ENCODE results near the gene NRARP. TPM values are rescaled to one million over a fixed set of nuclear protein-coding genes. Genes with fewer than 3 reads are reported as not detected.

NRARP gene
- total RNA-seq, 2 experiments from 2014 or later: 5.0 to 5.3 TPM

GRCh38 chr9:137307255-137308056 is 5.4 kb upstream of the NRARP start:
- H3K4me1 Mint-ChIP-seq: peaks cover 11% of the 10 kb centered on the region
- H3K27me3 Mint-ChIP-seq: no peaks in the 10 kb centered on the region
- no peak overlapping the region for H3K4me3 Mint-ChIP-seq
- H3K9me3 Mint-ChIP-seq: no peaks in the 10 kb centered on the region
- no peaks in the 10 kb centered on the region for H3K36me3 Mint-ChIP-seq
- DNase-seq: no peak
- no peak overlapping the region for H3K27ac Mint-ChIP-seq

- no peak for DNase-seq
- no peak overlapping the region for H3K27ac Mint-ChIP-seq
- H3K36me3 Mint-ChIP-seq: no peaks in the 10 kb centered on the region
- H3K4me3 Mint-ChIP-seq: no peak overlapping the region
- H3K4me1 Mint-ChIP-seq: peaks cover 11% of the 10 kb centered on the region
- no peaks in the 10 kb centered on the region for H3K27me3 Mint-ChIP-seq
- no peaks in the 10 kb centered on the region for H3K9me3 Mint-ChIP-seq
Measured at GRCh38 chr9:137306850-137307254, 4.8 kb upstream of the NRARP start.

GRCh38 chr9:137306066-137306849 is 4.2 kb upstream of the NRARP start:
- H3K9me3 Mint-ChIP-seq: no peaks in the 10 kb centered on the region
- no peak overlapping the region for H3K4me3 Mint-ChIP-seq
- no peak for DNase-seq
- H3K27me3 Mint-ChIP-seq: no peaks in the 10 kb centered on the region
- no peak overlapping the region for H3K27ac Mint-ChIP-seq
- H3K4me1 Mint-ChIP-seq: peaks cover 11% of the 10 kb centered on the region
- no peaks in the 10 kb centered on the region for H3K36me3 Mint-ChIP-seq

- Mint-ChIP-seq H3K4me1 (peaks cover 12% of the 10 kb centered on the region), H3K27ac (peak overlapping the region; percentile 75), H3K4me3 (no peak overlapping the region), H3K36me3 (no peaks in the 10 kb centered on the region), H3K27me3 (peaks cover 2% of the 10 kb centered on the region), H3K9me3 (no peaks in the 10 kb centered on the region)
- DNase-seq: no peak
Measured at GRCh38 chr9:137305798-137306065, 3.7 kb upstream of the NRARP start.

GRCh38 chr9:137305060-137305797 is 3.2 kb upstream of the NRARP start:
- no peak overlapping the region for H3K4me3 Mint-ChIP-seq
- peak overlapping the region; percentile 75 for H3K27ac Mint-ChIP-seq
- peak; percentile 73 for DNase-seq
- no peaks in the 10 kb centered on the region for H3K9me3 Mint-ChIP-seq
- H3K27me3 Mint-ChIP-seq: peaks cover 5% of the 10 kb centered on the region
- H3K36me3 Mint-ChIP-seq: no peaks in the 10 kb centered on the region
- peaks cover 14% of the 10 kb centered on the region for H3K4me1 Mint-ChIP-seq

GRCh38 chr9:137304383-137305059 is 2.5 kb upstream of the NRARP start:
- H3K27ac Mint-ChIP-seq: no peak overlapping the region
- no peaks in the 10 kb centered on the region for H3K36me3 Mint-ChIP-seq
- peaks cover 17% of the 10 kb centered on the region for H3K4me1 Mint-ChIP-seq
- no peak overlapping the region for H3K4me3 Mint-ChIP-seq
- no peaks in the 10 kb centered on the region for H3K9me3 Mint-ChIP-seq
- peaks cover 10% of the 10 kb centered on the region for H3K27me3 Mint-ChIP-seq
- no peak for DNase-seq

GRCh38 chr9:137303893-137304382 is 1.9 kb upstream of the NRARP start:
- no peak for DNase-seq
- H3K4me3 Mint-ChIP-seq: no peak overlapping the region
- H3K4me1 Mint-ChIP-seq: peaks cover 17% of the 10 kb centered on the region
- no peaks in the 10 kb centered on the region for H3K9me3 Mint-ChIP-seq
- H3K27me3 Mint-ChIP-seq: peaks cover 15% of the 10 kb centered on the region
- no peaks in the 10 kb centered on the region for H3K36me3 Mint-ChIP-seq
- no peak overlapping the region for H3K27ac Mint-ChIP-seq

- Mint-ChIP-seq H3K4me3 (no peak overlapping the region), H3K4me1 (peaks cover 17% of the 10 kb centered on the region), H3K9me3 (no peaks in the 10 kb centered on the region)
Measured at GRCh38 chr9:137303151-137303892, 1.3 kb upstream of the NRARP start.

GRCh38 chr9:137302449-137303150 is 529 bp upstream of the NRARP start:
- Mint-ChIP-seq H3K27ac (no peak overlapping the region), H3K27me3 (peaks cover 26% of the 10 kb centered on the region), H3K4me3 (no peak overlapping the region), H3K36me3 (no peaks in the 10 kb centered on the region), H3K4me1 (peaks cover 16% of the 10 kb centered on the region), H3K9me3 (no peaks in the 10 kb centered on the region)
- no peak for DNase-seq

More at GRCh38 chr9:137303151-137303892, 1.3 kb upstream of the NRARP start:
- no peak for DNase-seq
- no peak overlapping the region for H3K27ac Mint-ChIP-seq
- H3K36me3 Mint-ChIP-seq: no peaks in the 10 kb centered on the region
- H3K27me3 Mint-ChIP-seq: peaks cover 22% of the 10 kb centered on the region

- Mint-ChIP-seq H3K4me3 (peak overlapping the region; percentile 81), H3K27me3 (peaks cover 38% of the 10 kb centered on the region), H3K4me1 (peaks cover 17% of the 10 kb centered on the region), H3K27ac (no peak overlapping the region), H3K36me3 (no peaks in the 10 kb centered on the region), H3K9me3 (no peaks in the 10 kb centered on the region)
- peak; percentile 40 for DNase-seq
Measured at GRCh38 chr9:137301081-137301947, 757 bp downstream of the NRARP start.

GRCh38 chr9:137300567-137301080 is 1.4 kb downstream of the NRARP start:
- Mint-ChIP-seq H3K27me3 (peaks cover 39% of the 10 kb centered on the region), H3K36me3 (no peaks in the 10 kb centered on the region), H3K4me1 (peaks cover 17% of the 10 kb centered on the region), H3K27ac (peak overlapping the region; percentile 48), H3K4me3 (peak overlapping the region; percentile 81), H3K9me3 (no peaks in the 10 kb centered on the region)
- no peak for DNase-seq

- Mint-ChIP-seq H3K9me3 (no peaks in the 10 kb centered on the region), H3K27me3 (peaks cover 41% of the 10 kb centered on the region), H3K27ac (no peak overlapping the region), H3K4me3 (peak overlapping the region; percentile 47), H3K4me1 (peaks cover 14% of the 10 kb centered on the region), H3K36me3 (no peaks in the 10 kb centered on the region)
- no peak for DNase-seq
Measured at GRCh38 chr9:137299938-137300337, 2.1 kb downstream of the NRARP start.

GRCh38 chr9:137299203-137299565 is 2.9 kb downstream of the NRARP start:
- H3K27ac Mint-ChIP-seq: no peak overlapping the region
- no peak for DNase-seq
- peaks cover 2% of the 10 kb centered on the region for H3K9me3 Mint-ChIP-seq
- H3K4me3 Mint-ChIP-seq: no peak overlapping the region
- H3K27me3 Mint-ChIP-seq: peaks cover 48% of the 10 kb centered on the region
- peaks cover 18% of the 10 kb centered on the region for H3K4me1 Mint-ChIP-seq
- H3K36me3 Mint-ChIP-seq: no peaks in the 10 kb centered on the region
